HG02610 (cell line): Measurements from ENCODE around the gene AUH.
"Not testable (repeated sequence)": the region's sequence is repeated elsewhere in the genome, so short reads cannot be mapped to it uniquely, and the experiment has no call there.

Experiments used
- ATAC-seq: cut with Tn5 transposase; IDR thresholded peaks from one replicate; pipeline ENCODE4 v1.9.1; 2021; ENCODE audit warnings: mild to moderate bottlenecking, moderate library complexity; ENCODE audit not compliant: unreplicated experiment

Gene AUH

GRCh38 chr9:91361291-91362050 is at the start of gene AUH:
Gene AUH (minus strand): TSS chr9:91361918. CDS start chr9:91361889, 29 bp downstream.
- peak; percentile 77 for ATAC-seq

- ATAC-seq: no peak
Measured at GRCh38 chr9:91411096-91411771, 49.5 kb upstream of the AUH start.

- ATAC-seq: no peak
Measured at GRCh38 chr9:91410161-91410560, 48.4 kb upstream of the AUH start.

GRCh38 chr9:91408475-91408874 is 46.8 kb upstream of the AUH start:
- ATAC-seq: no peak

GRCh38 chr9:91407580-91408318 is 46.0 kb upstream of the AUH start:
- ATAC-seq: no peak

GRCh38 chr9:91405343-91406077 is 43.8 kb upstream of the AUH start:
- no peak for ATAC-seq

GRCh38 chr9:91403665-91404543 is 42.2 kb upstream of the AUH start:
- no peak for ATAC-seq

GRCh38 chr9:91398926-91399325 is 37.2 kb upstream of the AUH start:
- ATAC-seq: no peak

GRCh38 chr9:91395553-91396471 is 34.1 kb upstream of the AUH start:
- ATAC-seq: no peak

- no peak for ATAC-seq
Measured at GRCh38 chr9:91395106-91395552, 33.4 kb upstream of the AUH start.

GRCh38 chr9:91393826-91394225 is 32.1 kb upstream of the AUH start:
- ATAC-seq: no peak

GRCh38 chr9:91392435-91392834 is 30.7 kb upstream of the AUH start:
- ATAC-seq: no peak

GRCh38 chr9:91391818-91392217 is 30.1 kb upstream of the AUH start:
- no peak for ATAC-seq

- no peak for ATAC-seq
Measured at GRCh38 chr9:91391412-91391811, 29.7 kb upstream of the AUH start.

- not testable (repeated sequence) for ATAC-seq
Measured at GRCh38 chr9:91389686-91390085, 28.0 kb upstream of the AUH start.

- ATAC-seq: no peak
Measured at GRCh38 chr9:91386765-91387164, 25.0 kb upstream of the AUH start.

- no peak for ATAC-seq
Measured at GRCh38 chr9:91384954-91385353, 23.2 kb upstream of the AUH start.

- no peak for ATAC-seq
Measured at GRCh38 chr9:91383577-91383976, 21.9 kb upstream of the AUH start.

GRCh38 chr9:91382298-91382697 is 20.6 kb upstream of the AUH start:
- no peak for ATAC-seq
